ENCODE data around the gene ADAP1. TPM values are rescaled to one million over a fixed set of nuclear protein-coding genes. Genes with fewer than 3 reads are reported as not detected.

Gene ADAP1
- total RNA-seq, 1 experiment from 2014 or later = 6.2 TPM

DNA sequence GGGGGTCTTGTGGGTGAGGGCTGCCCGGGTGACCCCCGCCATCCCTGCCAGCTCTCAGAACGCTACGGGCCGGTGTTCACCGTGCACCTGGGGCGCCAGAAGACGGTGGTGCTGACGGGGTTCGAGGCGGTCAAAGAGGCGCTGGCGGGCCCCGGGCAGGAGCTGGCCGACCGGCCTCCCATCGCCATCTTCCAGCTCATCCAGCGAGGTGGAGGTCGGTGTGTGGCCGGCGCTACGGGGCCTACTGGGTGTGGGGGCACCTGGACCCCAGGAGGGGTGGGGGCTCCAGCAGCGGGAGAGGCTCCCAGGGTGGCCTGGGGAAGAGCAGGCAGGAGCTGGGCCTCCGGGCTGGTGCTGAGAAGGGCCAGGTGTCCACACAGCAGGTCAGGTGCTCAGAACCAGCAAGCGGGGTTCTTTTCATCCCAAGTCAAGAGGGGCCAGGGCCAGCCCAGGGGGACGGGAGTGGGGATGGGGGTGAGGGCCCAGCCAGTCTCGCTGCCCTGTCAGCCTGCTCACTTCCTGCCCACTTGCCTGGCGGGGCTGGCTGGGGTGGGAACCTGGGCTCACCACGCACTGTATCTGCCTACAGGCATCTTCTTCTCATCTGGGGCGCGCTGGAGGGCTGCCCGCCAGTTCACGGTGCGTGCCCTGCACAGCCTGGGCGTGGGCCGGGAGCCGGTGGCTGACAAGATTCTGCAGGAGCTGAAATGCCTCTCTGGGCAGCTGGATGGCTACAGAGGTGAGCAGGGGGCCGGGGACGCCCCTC is 30.1 kb upstream of the ADAP1 start:
- Histone ChIP-seq H2AFZ (ENCODE audit: low read length) (no peak overlapping the region), H3T11ph (ENCODE audit: low read length) (no peak overlapping the region), H2BK12ac (ENCODE audit: insufficient read length, low read depth, low read length) (no peak overlapping the region), H3K4ac (ENCODE audit: low read depth, low read length) (no peak overlapping the region), H3K4me1 (ENCODE audit: insufficient read depth, low read length) (no peaks in the 10 kb centered on the region), H2BK15ac (ENCODE audit: low read depth, low read length) (no peak overlapping the region), H2BK20ac (ENCODE audit: low read depth, low read length, poor library complexity, severe bottlenecking) (no peak overlapping the region), H2AK5ac (ENCODE audit: insufficient read length, low read length) (no peak overlapping the region), H3K14ac (ENCODE audit: insufficient read depth, low read length) (no peak overlapping the region; the same call in 1 of the 2 replicates), H3K79me2 (ENCODE audit: insufficient read depth, low read length) (no peaks in the 10 kb centered on the region), H3K4me2 (ENCODE audit: insufficient read depth, insufficient read length, low read length) (no peak overlapping the region), H3K9me3 (ENCODE audit: control insufficient read depth, low read depth, low read length) (no peaks in the 10 kb centered on the region), H3K79me1 (ENCODE audit: insufficient read depth, low read depth, low read length, poor library complexity, severe bottlenecking) (no peaks in the 10 kb centered on the region), H3K27me3 (ENCODE audit: insufficient read depth, low read length) (no peaks in the 10 kb centered on the region), H4K5ac (ENCODE audit: insufficient read length, low read depth, low read length) (no peak overlapping the region), H4K91ac (ENCODE audit: insufficient read length, low read depth, low read length) (no peak overlapping the region), H4K8ac (replicated peaks; ENCODE audit: insufficient read length, low read depth, low read length) (no peak overlapping the region), H3K23ac (ENCODE audit: insufficient read length, low read depth, low read length) (no peak overlapping the region), H3K23me2 (ENCODE audit: insufficient read length, low read depth, low read length, poor library complexity, severe bottlenecking) (no peaks in the 10 kb centered on the region), H3K27ac (ENCODE audit: insufficient read length, low read depth, low read length) (no peak overlapping the region), H3K9ac (ENCODE audit: extremely low read depth, insufficient read length, low read length) (no peak overlapping the region), H2BK120ac (ENCODE audit: low read depth, low read length, poor library complexity, severe bottlenecking) (no peak overlapping the region), H3K56ac (ENCODE audit: insufficient read length, low read depth, low read length) (no peak overlapping the region), H4K20me1 (ENCODE audit: control insufficient read depth, insufficient read depth, insufficient read length) (no peaks in the 10 kb centered on the region), H3K18ac (ENCODE audit: insufficient read length, low read depth, low read length) (no peak overlapping the region), H2BK5ac (ENCODE audit: insufficient read length, low read length) (no peak overlapping the region)
- Mint-ChIP-seq H3K36me3 (ENCODE audit: insufficient read depth in 1 of 3, low read depth in 3 of 3) (no peaks in the 10 kb centered on the region), H3K27me3 (ENCODE audit: low read depth) (peaks cover 3% of the 10 kb centered on the region; the same call in 1 of the 2 replicates), H3K9me3 (no peaks in the 10 kb centered on the region), H3K27ac (no peak overlapping the region; a peak in 1 of 7 replicates), H3K4me3 (no peak overlapping the region), H3K4me1 (peaks cover 2 to 6% of the 10 kb centered on the region in 2 experiments; a peak in 2 of 4 replicates)
- no peak for DNase-seq
- no CpG with 5 or more reads among the region's 39 CpGs for WGBS (ENCODE audit: extremely low coverage, insufficient read length, low lambda C conversion rate)
- TF ChIP-seq, protein P1, sequence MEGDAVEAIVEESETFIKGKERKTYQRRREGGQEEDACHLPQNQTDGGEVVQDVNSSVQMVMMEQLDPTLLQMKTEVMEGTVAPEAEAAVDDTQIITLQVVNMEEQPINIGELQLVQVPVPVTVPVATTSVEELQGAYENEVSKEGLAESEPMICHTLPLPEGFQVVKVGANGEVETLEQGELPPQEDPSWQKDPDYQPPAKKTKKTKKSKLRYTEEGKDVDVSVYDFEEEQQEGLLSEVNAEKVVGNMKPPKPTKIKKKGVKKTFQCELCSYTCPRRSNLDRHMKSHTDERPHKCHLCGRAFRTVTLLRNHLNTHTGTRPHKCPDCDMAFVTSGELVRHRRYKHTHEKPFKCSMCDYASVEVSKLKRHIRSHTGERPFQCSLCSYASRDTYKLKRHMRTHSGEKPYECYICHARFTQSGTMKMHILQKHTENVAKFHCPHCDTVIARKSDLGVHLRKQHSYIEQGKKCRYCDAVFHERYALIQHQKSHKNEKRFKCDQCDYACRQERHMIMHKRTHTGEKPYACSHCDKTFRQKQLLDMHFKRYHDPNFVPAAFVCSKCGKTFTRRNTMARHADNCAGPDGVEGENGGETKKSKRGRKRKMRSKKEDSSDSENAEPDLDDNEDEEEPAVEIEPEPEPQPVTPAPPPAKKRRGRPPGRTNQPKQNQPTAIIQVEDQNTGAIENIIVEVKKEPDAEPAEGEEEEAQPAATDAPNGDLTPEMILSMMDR (conservative IDR thresholded peaks at IDR 0.05) = no peak

Data from H9 (cell line).